H1 (cell line): ENCODE data around the gene PROSER3. TPM values are rescaled to one million over a fixed set of nuclear protein-coding genes. Genes with fewer than 3 reads are reported as not detected.

Source experiments
- CTCF ChIA-PET: fragments of 300-600 bp; sonication (Branson Sonifier 250); formaldehyde crosslinking; loops from one replicate; lab custom pipeline; 2021; ENCODE audit not compliant: partially characterized antibody; lab: Charles Lee
- POLR2A ChIA-PET: fragments of 300-600 bp; sonication (Branson Sonifier 250); formaldehyde crosslinking; loops from one replicate; lab custom pipeline; 2021; ENCODE audit warnings: inconsistent platforms; ENCODE audit not compliant: partially characterized antibody; lab: Charles Lee
- DNase-seq, 2 experiments: peaks; one replicate each; pipeline versions ENCODE4 v3.0.0 to v3.0.0-alpha.2; 2010 to 2022; ENCODE audit warnings: low spot score in 2 of 2, low read depth in 1 of 2, mixed read lengths in 1 of 2
- FAIRE-seq: peaks from 2 replicates; lab custom pipeline; 2011; peaks lifted over from hg19 to GRCh38; lab: Jason Lieb, UNC
- H2AFZ ChIP-seq: 2 replicates; pipeline ENCODE4 v1.8.1; 2012; ENCODE audit warnings: low read length, inconsistent platforms
- H2AK5ac ChIP-seq: 2 replicates; pipeline ENCODE4 v1.6.1; 2013; ENCODE audit warnings: low read depth, low read length
- H2BK120ac ChIP-seq: replicated peaks from 2 replicates; pipeline ENCODE3; 2013; ENCODE audit warnings: low read depth, low read length, inconsistent platforms
- H2BK12ac ChIP-seq: 2 replicates; pipeline ENCODE4 v1.6.1; 2013; ENCODE audit warnings: low read depth, low read length
- H2BK15ac ChIP-seq: 2 replicates; pipeline ENCODE4 v1.6.1; 2013; ENCODE audit warnings: low read length
- H2BK20ac ChIP-seq: 2 replicates; pipeline ENCODE4 v1.6.1; 2013; ENCODE audit warnings: low read length
- H2BK5ac ChIP-seq: 2 replicates; pipeline ENCODE4 v1.6.1; 2013; ENCODE audit warnings: low read depth, low read length
- H3K14ac ChIP-seq: 2 replicates; pipeline ENCODE4 v1.6.1; 2013; ENCODE audit warnings: inconsistent platforms; ENCODE audit not compliant: insufficient read length
- H3K18ac ChIP-seq: 2 replicates; pipeline ENCODE4 v1.6.1; 2013; ENCODE audit warnings: low read length; ENCODE audit errors: extremely low read depth
- H3K23ac ChIP-seq: 2 replicates; pipeline ENCODE4 v1.6.1; 2013; ENCODE audit warnings: inconsistent platforms; ENCODE audit not compliant: insufficient read length
- H3K23me2 ChIP-seq: 2 replicates; pipeline ENCODE4 v1.6.1; 2013; ENCODE audit warnings: low read depth, low read length
- H3K27ac ChIP-seq: 2 replicates; pipeline ENCODE4 v1.6.1; 2011; ENCODE audit warnings: low read depth, low read length, inconsistent platforms
- H3K27me3 ChIP-seq, 4 experiments: replicated peaks in 1 of 4; 1 replicate in 1 of 4; 2 replicates in 3 of 4; pipeline versions ENCODE4 v1.6.1 to v1.8.1; 2011 to 2013; ENCODE audit warnings: low read length in 3 of 4, mild to moderate bottlenecking in 3 of 4, inconsistent platforms in 2 of 4, mixed read lengths in 2 of 4, moderate library complexity in 1 of 4; ENCODE audit not compliant: control insufficient read depth in 3 of 4, insufficient read depth in 3 of 4; ENCODE audit errors: extremely low read depth in 1 of 4
- H3K36me3 ChIP-seq, 4 experiments: 2 replicates each; pipeline versions ENCODE4 v1.6.1 to v1.8.1; 2011 to 2013; ENCODE audit warnings: mild to moderate bottlenecking in 4 of 4, low read length in 3 of 4, moderate library complexity in 2 of 4, control low read depth in 1 of 4, inconsistent platforms in 1 of 4; ENCODE audit not compliant: insufficient read depth in 4 of 4, control insufficient read depth in 2 of 4
- H3K4ac ChIP-seq: replicated peaks from 2 replicates; pipeline ENCODE3; 2013; ENCODE audit warnings: low read length, low read depth, mixed read lengths, inconsistent platforms; ENCODE audit not compliant: insufficient read length
- H3K4me1 ChIP-seq, 4 experiments: replicated peaks in 1 of 4; 1 replicate in 1 of 4; 2 replicates in 3 of 4; pipeline versions ENCODE4 v1.6.1 to v1.8.1; 2011 to 2013; ENCODE audit warnings: low read length in 3 of 4, inconsistent platforms in 2 of 4, mixed read lengths in 1 of 4; ENCODE audit not compliant: insufficient read depth in 4 of 4, control insufficient read depth in 3 of 4
- H3K4me2 ChIP-seq, 2 experiments: 2 replicates each; pipeline versions ENCODE4 v1.6.1 to v1.8.1; 2011 to 2013; ENCODE audit warnings: low read depth in 2 of 2, low read length in 2 of 2, control low read depth in 1 of 2, inconsistent platforms in 1 of 2, mild to moderate bottlenecking in 1 of 2; ENCODE audit not compliant: insufficient read depth in 1 of 2
- H3K4me3 ChIP-seq, 4 experiments: fragments of 200-600, 300-600 bp in 1 of 4; sonication (generic), shearing (Covaris generic), sonication (Bioruptor Twin) in 1 of 4; 2 replicates each; pipeline versions ENCODE4 v1.5.1 to v1.8.1; 2011 to 2016; ENCODE audit warnings: low read length in 4 of 4, low read depth in 3 of 4, control low read depth in 2 of 4, inconsistent platforms in 2 of 4, mild to moderate bottlenecking in 2 of 4, mixed read lengths in 1 of 4, moderate library complexity in 1 of 4; ENCODE audit not compliant: insufficient read depth in 2 of 4; ENCODE audit errors: extremely low read depth in 1 of 4
- H3K56ac ChIP-seq: replicated peaks from 2 replicates; pipeline ENCODE3; 2013; ENCODE audit warnings: low read depth, mild to moderate bottlenecking, mixed read lengths, low read length, inconsistent platforms; ENCODE audit not compliant: insufficient read length
- H3K79me1 ChIP-seq: 2 replicates; pipeline ENCODE4 v1.6.1; 2013; ENCODE audit warnings: low read depth, low read length, control low read depth
- H3K79me2 ChIP-seq, 2 experiments: 2 replicates each; pipeline versions ENCODE4 v1.6.1 to v1.8.1; 2012 to 2013; ENCODE audit warnings: low read length in 2 of 2, mild to moderate bottlenecking in 2 of 2, inconsistent platforms in 1 of 2; ENCODE audit not compliant: insufficient read depth in 2 of 2, control insufficient read depth in 1 of 2
- H3K9ac ChIP-seq, 4 experiments: replicated peaks in 1 of 4; 1 replicate in 1 of 4; 2 replicates in 3 of 4; pipeline versions ENCODE4 v1.6.1 to v1.8.1; 2011 to 2013; ENCODE audit warnings: low read depth in 3 of 4, low read length in 3 of 4, control low read depth in 2 of 4, mild to moderate bottlenecking in 2 of 4, moderate library complexity in 2 of 4, inconsistent platforms in 1 of 4; ENCODE audit errors: extremely low read depth in 1 of 4
- H3K9me3 ChIP-seq, 2 experiments: 2 replicates each; pipeline versions ENCODE4 v1.6.1 to v1.8.1; 2012 to 2013; ENCODE audit warnings: mild to moderate bottlenecking in 2 of 2, moderate library complexity in 2 of 2, control low read depth in 1 of 2, inconsistent platforms in 1 of 2, low read depth in 1 of 2, low read length in 1 of 2, mixed read lengths in 1 of 2; ENCODE audit not compliant: insufficient read depth in 2 of 2
- H4K20me1 ChIP-seq, 2 experiments: replicated peaks in 1 of 2; 2 replicates each; pipeline versions ENCODE3 to v1.8.1; 2011 to 2013; ENCODE audit warnings: inconsistent platforms in 2 of 2, low read length in 2 of 2, mild to moderate bottlenecking in 1 of 2; ENCODE audit not compliant: insufficient read depth in 2 of 2, control insufficient read depth in 1 of 2
- H4K5ac ChIP-seq: 2 replicates; pipeline ENCODE4 v1.6.1; 2013; ENCODE audit warnings: low read length, low read depth, mixed read lengths, inconsistent platforms; ENCODE audit not compliant: insufficient read length
- H4K8ac ChIP-seq: 2 replicates; pipeline ENCODE4 v1.8.0; 2013; ENCODE audit warnings: mild to moderate bottlenecking, moderate library complexity, low read length, inconsistent platforms; ENCODE audit not compliant: insufficient read depth; ENCODE audit errors: extremely low read depth
- H4K91ac ChIP-seq: replicated peaks from 2 replicates; pipeline ENCODE3; 2013; ENCODE audit warnings: low read length, mixed read lengths, inconsistent platforms; ENCODE audit not compliant: insufficient read length
- JUN ChIP-seq: IDR thresholded peaks from 2 replicates; pipeline ENCODE4 v1.6.1; 2011; ENCODE audit warnings: low read depth, mild to moderate bottlenecking, improper control_type of control experiment, low read length
- POU5F1 ChIP-seq: IDR thresholded peaks from 2 replicates; pipeline ENCODE4 v1.6.1; 2011; ENCODE audit warnings: low read depth, mild to moderate bottlenecking, low read length, moderate library complexity
- RBBP5 ChIP-seq: IDR thresholded peaks from 2 replicates; pipeline ENCODE4 v1.7.1; 2012; ENCODE audit warnings: low read depth, mild to moderate bottlenecking, inconsistent platforms, low read length, moderate library complexity, borderline replicate concordance
- WGBS, 2 experiments: shearing (Covaris generic) in 1 of 2; methylation state at CpG; one replicate each; pipeline versions ENCODE4 v1.1.6 to v1.1.7; 2013 to 2015; ENCODE audit warnings: low lambda C conversion rate in 2 of 2, mixed read lengths in 2 of 2, inconsistent platforms in 1 of 2, low coverage in 1 of 2, missing lambda C conversion rate in 1 of 2; ENCODE audit not compliant: insufficient replicate concordance in 2 of 2, insufficient coverage in 1 of 2, insufficient read length in 1 of 2; ENCODE audit errors: extremely low coverage in 1 of 2, missing lambda C conversion rate in 1 of 2; 5-methylcytosine and 5-hydroxymethylcytosine counted together
- polyA plus RNA-seq, 7 experiments: library from polyadenylated mRNA; depleted of rRNA in 3 of 7; stranded (reverse) in 5 of 7; unstranded in 2 of 7; fragments of >200 nt in 5 of 7; fragments of 200-250 nt in 2 of 7; gene quantifications; 1 replicate in 5 of 7; 2 replicates in 1 of 7; 4 replicates in 1 of 7; pipeline versions ENCODE4 v1.2.1 to v1.2.3, GENCODE V29; 2011 to 2013; ENCODE audit warnings: missing spikeins in 2 of 7, mixed read lengths in 2 of 7
- total RNA-seq: library from RNA; stranded (reverse); fragmentation: NEBNext Ultra II Directional; extraction: Animal tissue kit (Norgen Biotek cat#: 25700); gene quantifications from 2 replicates; pipeline ENCODE4 v1.2.1, GENCODE V29; 2021

PROSER3 gene
- total and polyA plus RNA-seq, 2 of the 8 experiments (the other 6 are each of a cell fraction or from before 2014, with no cell fraction given), result 17.8 to 28.9 TPM

DNA sequence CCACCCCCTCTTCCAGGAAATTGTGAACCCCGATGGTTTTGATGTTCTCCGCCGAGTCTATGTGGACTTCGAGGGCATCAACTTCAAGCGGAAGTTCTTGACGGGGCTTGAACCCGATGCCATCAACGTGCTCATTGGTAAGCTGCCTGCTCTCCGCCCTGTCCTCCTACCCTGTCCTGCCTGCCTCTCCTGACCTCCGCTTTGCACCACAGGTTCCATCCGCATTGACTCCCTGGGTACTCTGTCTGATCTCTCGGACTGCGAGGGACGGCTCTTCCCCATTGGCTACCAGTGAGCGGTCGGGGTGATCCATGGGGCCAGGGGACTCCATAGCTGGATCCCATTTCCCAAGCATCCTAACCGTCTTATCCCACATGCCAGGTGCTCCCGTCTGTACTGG lies 27.6 kb upstream of the PROSER3 start:
- Histone ChIP-seq H3K4me1 (no peaks in the 10 kb centered on the region), H3K4me2 (no peak overlapping the region), H4K91ac (no peak overlapping the region), H3K79me1 (no peaks in the 10 kb centered on the region), H2BK5ac (no peak overlapping the region), H4K8ac (no peak overlapping the region), H2BK120ac (no peak overlapping the region), H2AK5ac (no peak overlapping the region), H3K9me3 (no peaks in the 10 kb centered on the region), H3K79me2 (no peaks in the 10 kb centered on the region), H3K36me3 (peaks cover 29 to 73% (median 64%) of the 10 kb centered on the region in 4 experiments), H2BK12ac (no peak overlapping the region), H3K27ac (no peak overlapping the region), H4K20me1 (peaks cover 12 to 24% of the 10 kb centered on the region in 2 experiments), H4K5ac (no peak overlapping the region), H3K4ac (no peak overlapping the region)
- ChIA-PET CTCF (interaction anchor here (0.6 to 1.5 kb wide), 3 partner anchors 36 to 152 kb away, joined by 3 read pairs; no protein-coding TSS in a partner anchor), POLR2A (interaction anchor here (0.7 to 3.4 kb wide), 7 partner anchors 10 to 141 kb away, joined by 3 to 14 read pairs (median 3); no protein-coding TSS in a partner anchor)
- TF ChIP-seq POU5F1, result no peak
- no peak for TF ChIP-seq JUN
- no peak for TF ChIP-seq RBBP5
- TF ChIP-seq, all 59 proteins: peak for 0
- no peaks in the 10 kb centered on the region for H3K23me2 ChIP-seq
- no peak overlapping the region for H3K56ac ChIP-seq
- H3K4me3 ChIP-seq, result no peak overlapping the region
- no peak overlapping the region for H3K18ac ChIP-seq
- no peak for FAIRE-seq
- no peaks in the 10 kb centered on the region for H3K27me3 ChIP-seq
- no peak for DNase-seq
- H2BK20ac ChIP-seq, result no peak overlapping the region
- H2AFZ ChIP-seq, result no peak overlapping the region
- H3K23ac ChIP-seq, result no peak overlapping the region
- no peak overlapping the region for H2BK15ac ChIP-seq
- 91% methylated on average over 18 of the region's 18 CpGs; no CpG with 5 or more reads in 1 of the 2 experiments for WGBS, 2 experiments
- H3K9ac ChIP-seq, result no peak overlapping the region
- H3K14ac ChIP-seq, result no peak overlapping the region
